Measurements from ENCODE around the gene NOL7.

DNA sequence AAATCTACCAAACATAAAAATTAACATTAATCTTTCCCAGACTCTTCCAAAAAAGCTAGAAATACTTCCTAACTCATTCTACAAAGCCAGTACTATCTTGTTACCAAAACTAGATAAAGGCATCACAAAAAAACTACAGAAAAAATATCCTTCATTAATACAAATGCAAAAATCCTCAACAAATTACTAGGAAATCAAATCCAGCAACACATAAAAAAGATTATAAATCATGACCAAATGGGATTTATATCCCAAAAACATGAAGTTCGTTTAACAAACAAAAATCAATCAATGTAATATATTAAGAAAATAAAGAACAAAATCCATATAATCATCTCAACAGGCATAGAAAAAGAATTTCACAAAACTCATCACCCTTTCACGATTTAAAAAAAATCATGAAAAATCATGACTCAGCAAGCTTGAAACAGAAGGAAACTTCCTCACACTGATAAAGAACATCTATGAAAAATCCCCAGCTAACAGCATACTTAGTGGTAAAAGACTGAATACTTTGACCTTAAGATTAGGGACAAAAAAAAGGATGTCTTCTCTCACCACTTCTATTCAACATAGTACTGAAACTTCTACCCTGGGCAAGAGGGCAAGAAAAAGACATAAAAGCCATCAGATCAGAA lies 53.3 kb downstream of the NOL7 start:
- TF ChIP-seq, protein P1, sequence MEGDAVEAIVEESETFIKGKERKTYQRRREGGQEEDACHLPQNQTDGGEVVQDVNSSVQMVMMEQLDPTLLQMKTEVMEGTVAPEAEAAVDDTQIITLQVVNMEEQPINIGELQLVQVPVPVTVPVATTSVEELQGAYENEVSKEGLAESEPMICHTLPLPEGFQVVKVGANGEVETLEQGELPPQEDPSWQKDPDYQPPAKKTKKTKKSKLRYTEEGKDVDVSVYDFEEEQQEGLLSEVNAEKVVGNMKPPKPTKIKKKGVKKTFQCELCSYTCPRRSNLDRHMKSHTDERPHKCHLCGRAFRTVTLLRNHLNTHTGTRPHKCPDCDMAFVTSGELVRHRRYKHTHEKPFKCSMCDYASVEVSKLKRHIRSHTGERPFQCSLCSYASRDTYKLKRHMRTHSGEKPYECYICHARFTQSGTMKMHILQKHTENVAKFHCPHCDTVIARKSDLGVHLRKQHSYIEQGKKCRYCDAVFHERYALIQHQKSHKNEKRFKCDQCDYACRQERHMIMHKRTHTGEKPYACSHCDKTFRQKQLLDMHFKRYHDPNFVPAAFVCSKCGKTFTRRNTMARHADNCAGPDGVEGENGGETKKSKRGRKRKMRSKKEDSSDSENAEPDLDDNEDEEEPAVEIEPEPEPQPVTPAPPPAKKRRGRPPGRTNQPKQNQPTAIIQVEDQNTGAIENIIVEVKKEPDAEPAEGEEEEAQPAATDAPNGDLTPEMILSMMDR (IDR thresholded peaks at IDR 0.05): no peak
- no peak for TF ChIP-seq EZH2 (IDR thresholded peaks at IDR 0.05; ENCODE audit: borderline replicate concordance, insufficient read depth, low read depth, low read length, poor library complexity, severe bottlenecking)

Measured in B cell (primary cell).